Body of pancreas (tissue), 4 donors: Measurements from ENCODE around the gene HTR1B.

Experiments used
- CTCF ChIP-seq, 7 experiments: fragments of 450-650 bp in 4 of 7; fragments of 200-600 bp in 3 of 7; sonication (generic) in 3 of 7; IDR thresholded peaks; one replicate each; pipeline ENCODE4 v1.5.1; 2016 to 2019; ENCODE audit warnings: antibody characterized with exemption in 7 of 7
- POLR2A ChIP-seq, 3 donors: fragments of 450-650 bp; IDR thresholded peaks; one replicate each; pipeline ENCODE4 v1.6.1; 2016; ENCODE audit warnings: antibody characterized with exemption in 3 of 3, mild to moderate bottlenecking in 2 of 3

- TF ChIP-seq CTCF (IDR thresholded peaks at IDR 0.05) (no peak), POLR2A (IDR thresholded peaks at IDR 0.05) (no peak)
Observed at GRCh38 chr6:77456531-77457248, 6.6 kb downstream of the HTR1B start.
